Stimulated activated CD8-positive, alpha-beta memory T cell treated with anti-CD3 and anti-CD28 coated beads, Interleukin-7, amount 100 ng/mL, for 4 hours (primary cell): ENCODE data around the gene ATXN1.

Source experiments
- DNase-seq, 2 donors: peaks; one replicate each; pipeline ENCODE4 v3.0.0-alpha.2; 2020; ENCODE audit warnings: low read depth in 2 of 2

Gene ATXN1

DNA sequence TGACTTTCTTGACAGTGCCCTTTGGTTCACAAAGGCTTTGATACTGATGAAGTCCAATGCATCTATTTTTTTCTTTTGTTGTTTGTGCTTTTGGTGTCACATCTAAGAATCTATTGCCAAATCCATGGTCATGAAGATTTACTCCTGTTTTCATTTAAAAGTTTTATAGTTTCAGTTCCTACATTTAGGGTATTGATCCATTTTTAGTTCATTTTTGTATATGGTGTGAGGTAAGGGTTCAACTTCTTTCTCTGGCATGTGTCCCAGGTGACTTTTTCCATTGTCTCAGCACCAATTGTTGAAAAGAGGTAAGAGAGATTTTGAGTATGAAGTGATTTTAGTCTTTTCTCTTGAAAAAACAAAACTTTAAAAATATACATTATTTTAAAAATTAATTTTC is 262.3 kb downstream of the ATXN1 start:
- DNase-seq, result no peak

DNA sequence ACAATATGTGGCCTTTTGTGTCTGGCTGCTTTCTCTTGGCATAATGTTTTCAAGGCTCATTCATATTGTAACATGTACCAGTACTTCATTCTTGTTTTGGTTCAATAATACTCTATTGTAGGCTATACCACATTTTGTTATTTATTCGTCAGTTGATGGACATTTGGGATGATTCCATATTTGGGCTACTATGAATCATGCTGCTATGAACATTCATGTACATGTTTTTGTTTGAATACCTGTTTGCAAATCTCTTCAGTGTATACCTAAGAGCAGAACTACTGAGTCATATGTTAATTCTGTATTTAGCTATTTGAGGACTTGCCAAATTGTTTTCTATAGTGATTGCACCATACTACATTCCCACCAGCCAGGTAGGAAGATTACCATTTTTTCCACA is 263.0 kb downstream of the ATXN1 start:
- DNase-seq, result no peak

GRCh38 chr6:16496991-16497801 is 264.1 kb downstream of the ATXN1 start:
- no peak for DNase-seq

- DNase-seq, result no peak
Measured at GRCh38 chr6:16496210-16496609, 265.1 kb downstream of the ATXN1 start.

- DNase-seq, result no peak
Measured at GRCh38 chr6:16494793-16495192, 266.5 kb downstream of the ATXN1 start.

DNA sequence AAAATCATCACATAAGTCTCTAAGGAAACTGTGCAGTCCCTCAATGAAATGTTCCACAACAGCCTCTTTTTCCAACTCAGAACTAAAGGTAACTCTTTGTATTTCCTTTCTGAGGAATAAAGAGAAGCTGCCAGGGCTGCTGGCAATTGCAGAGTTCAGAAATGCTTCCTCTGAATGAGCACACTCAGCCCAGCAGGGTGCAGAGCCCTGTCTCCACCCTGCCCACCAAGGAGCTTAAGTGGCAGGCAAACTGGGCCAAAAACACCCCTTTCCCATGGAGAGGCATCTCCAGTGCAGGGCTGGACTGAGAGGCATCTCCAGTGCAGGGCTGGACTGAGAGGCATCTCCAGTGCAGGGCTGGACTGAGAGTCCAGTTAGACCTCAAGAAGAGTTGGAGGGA is 267.5 kb downstream of the ATXN1 start:
- no peak for DNase-seq

- DNase-seq, result no peak
Measured at GRCh38 chr6:16493112-16493511, 268.1 kb downstream of the ATXN1 start.

DNA sequence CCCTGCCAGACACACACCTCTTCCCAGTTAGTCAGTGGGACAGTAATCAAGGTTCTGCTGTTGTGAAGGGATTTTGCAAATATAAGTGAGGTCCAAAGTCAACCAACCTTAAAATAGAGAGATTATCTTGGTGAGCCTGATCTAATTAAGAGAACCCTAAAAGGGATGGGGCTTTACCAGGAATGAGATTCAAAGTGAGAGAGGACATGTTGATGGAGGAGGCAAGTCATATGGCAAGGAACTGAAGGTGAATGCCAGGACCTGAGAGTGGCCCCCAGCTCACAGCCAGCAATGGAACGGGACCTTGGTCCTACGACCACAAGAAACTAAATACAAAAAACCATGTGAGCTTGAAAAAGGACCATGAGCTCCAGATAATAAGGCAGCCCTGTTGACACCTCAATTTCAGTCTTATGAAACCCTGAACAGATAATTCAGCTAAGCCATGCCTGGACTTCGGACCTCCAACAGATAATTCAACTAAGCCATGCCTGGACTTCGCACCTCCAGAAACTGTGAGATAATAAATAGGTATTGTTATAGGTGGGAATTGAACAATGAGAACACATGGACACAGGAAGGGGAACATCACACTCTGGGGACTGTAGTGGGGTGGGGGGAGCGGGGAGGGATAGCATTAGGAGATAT is 269.5 kb downstream of the ATXN1 start:
- no peak for DNase-seq

- no peak for DNase-seq
Measured at GRCh38 chr6:16490616-16491015, 270.6 kb downstream of the ATXN1 start.

DNA sequence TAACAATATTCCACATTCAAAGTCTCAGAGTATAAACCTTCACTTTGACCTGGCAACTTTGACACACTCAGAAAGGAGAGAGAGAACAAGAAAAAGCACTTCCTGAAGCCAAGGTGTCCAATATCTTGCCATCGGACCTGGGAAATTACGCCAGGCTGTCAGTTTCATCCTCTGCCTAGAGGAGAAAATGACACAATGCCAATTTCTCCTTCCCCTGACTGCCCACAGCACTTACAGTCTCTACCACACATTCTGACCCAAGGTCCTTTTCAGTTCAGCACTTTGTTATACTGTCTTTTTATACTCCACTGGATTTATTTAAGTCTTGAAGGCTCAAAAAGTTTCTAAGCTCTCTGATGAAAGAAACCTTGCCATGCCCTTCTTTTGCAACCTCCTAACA is 272.4 kb downstream of the ATXN1 start:
- no peak for DNase-seq

DNA sequence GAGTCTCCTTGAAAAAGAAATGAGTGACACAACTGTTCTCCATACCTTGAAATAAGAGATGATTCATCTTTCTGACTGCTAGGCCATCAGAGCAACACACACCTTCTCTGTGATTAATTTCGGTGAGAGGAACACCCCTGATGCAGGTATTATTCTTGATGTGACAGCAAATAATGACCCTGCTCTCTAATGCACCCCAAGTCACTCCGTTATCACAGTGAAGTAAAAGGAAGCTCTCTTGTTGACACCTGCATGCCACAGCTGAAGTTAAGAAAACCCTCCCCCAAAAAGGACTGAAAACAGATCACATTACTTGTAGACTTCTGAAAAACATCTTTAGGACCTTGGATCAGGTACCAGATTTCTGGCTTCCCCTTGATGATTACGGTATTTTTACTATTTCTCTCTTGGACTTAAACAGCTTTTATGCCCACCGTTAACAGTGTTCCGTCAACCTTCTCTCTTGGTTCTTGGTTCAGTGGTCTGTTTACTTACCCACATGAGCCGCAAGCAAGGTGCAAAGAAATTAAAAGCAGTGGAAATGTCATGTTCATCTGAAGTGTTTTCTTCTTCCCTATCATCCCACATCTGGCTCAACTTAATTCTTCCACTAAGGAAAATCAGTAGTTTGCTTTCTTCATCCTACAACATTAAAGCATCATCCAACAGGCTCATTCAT is 273.1 kb downstream of the ATXN1 start:
- no peak for DNase-seq

- peak; percentile 59 to 67 for DNase-seq
Measured at GRCh38 chr6:16486661-16487060, 274.6 kb downstream of the ATXN1 start.

- DNase-seq, result peak in 1 of 2 donors; percentile 40
Measured at GRCh38 chr6:16483315-16483875, 277.9 kb downstream of the ATXN1 start.

GRCh38 chr6:16482702-16483314 is 278.5 kb downstream of the ATXN1 start:
- no peak for DNase-seq

GRCh38 chr6:16481697-16482399 is 279.4 kb downstream of the ATXN1 start:
- DNase-seq, result peak; percentile 51 to 67

- DNase-seq, result no peak
Measured at GRCh38 chr6:16480763-16481560, 280.3 kb downstream of the ATXN1 start.

DNA sequence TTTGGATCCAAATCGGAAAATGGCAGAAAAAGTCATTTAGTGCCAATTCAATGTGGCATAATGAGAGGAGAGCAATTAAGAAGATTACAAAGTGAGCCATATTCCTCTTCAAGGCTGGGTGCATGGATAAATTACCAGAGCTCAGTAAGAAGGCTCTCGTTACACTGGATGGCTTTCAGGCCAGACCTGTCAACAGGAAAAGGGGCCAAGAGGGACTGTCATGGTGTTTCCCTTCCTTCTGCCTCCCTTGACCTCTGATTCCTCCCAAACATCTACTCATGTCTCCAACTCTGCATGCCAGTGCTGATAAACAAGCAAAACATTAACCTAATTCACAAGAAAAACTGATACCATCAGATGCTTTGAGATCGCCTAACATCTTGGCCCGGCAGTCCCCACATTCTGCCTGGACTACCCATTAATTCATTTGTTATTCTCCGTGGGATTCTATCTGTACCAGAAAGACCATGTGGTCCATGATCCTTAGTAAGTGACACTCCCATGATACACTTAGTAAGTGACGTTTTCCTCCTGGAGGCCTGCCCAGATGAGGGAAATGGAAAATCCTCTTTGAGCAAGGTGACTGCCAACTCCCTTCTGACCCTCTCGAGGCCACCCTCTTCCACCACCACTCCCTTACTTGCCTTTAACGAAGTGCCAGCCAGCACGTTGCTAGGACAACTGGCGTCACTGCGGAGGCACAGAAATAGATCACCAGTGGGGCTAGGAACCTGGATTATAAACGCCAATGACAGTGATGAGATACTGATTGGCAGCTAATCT is 283.7 kb downstream of the ATXN1 start:
- DNase-seq, result no peak

DNA sequence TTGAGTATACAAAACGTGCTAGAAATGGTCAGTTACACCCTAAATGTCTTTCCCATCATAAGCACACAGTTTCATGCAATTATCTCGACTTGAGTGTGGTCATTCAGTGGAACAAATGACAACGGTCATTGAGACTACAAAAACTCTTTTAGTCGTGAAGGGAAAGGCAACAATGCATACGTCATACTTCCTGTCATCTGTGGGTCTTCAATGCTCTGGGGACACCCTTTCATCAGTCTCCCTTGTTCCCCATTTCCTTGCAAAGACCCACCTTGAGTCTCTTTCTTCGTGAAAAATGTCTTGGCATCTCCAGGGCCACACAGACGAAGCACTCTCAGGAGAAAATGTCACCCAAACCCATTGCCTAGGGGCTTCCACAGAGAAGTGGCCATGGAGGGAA is 284.4 kb downstream of the ATXN1 start:
- DNase-seq, result no peak

GRCh38 chr6:16475494-16475781 is 285.8 kb downstream of the ATXN1 start:
- DNase-seq, result no peak
